Measurements from ENCODE around the gene CTIF.

GRCh38 chr18:48656582-48656981 is 117.8 kb downstream of the CTIF start:
- no peak for TF ChIP-seq POLR2A (IDR thresholded peaks at IDR 0.05; ENCODE audit: low read depth, low read length)
- no peak for TF ChIP-seq POLR2AphosphoS5 (IDR thresholded peaks at IDR 0.05; ENCODE audit: low read depth, low read length)
- no peak for TF ChIP-seq TAF1 (IDR thresholded peaks at IDR 0.05; ENCODE audit: borderline replicate concordance, low read depth, low read length)
